ENCODE results near the gene TMEM74B.

TMEM74B gene

GRCh38 chr20:1165521-1165920 lies 19.3 kb downstream of the TMEM74B start:
- TF ChIP-seq CTCF (IDR thresholded peaks at IDR 0.05; ENCODE audit: borderline replicate concordance, insufficient read depth, low read depth, low read length), result no peak
- no peak overlapping the region for H3K4me3 ChIP-seq (ENCODE audit: low read depth, low read length)

- no peak for TF ChIP-seq CTCF (IDR thresholded peaks at IDR 0.05; ENCODE audit: borderline replicate concordance, insufficient read depth, low read depth, low read length)
- no peak overlapping the region for H3K4me3 ChIP-seq (ENCODE audit: low read depth, low read length)
Observed at GRCh38 chr20:1164871-1165270, 19.9 kb downstream of the TMEM74B start.

- no peak overlapping the region for H3K4me3 ChIP-seq (ENCODE audit: low read depth, low read length)
- no peak for TF ChIP-seq CTCF (IDR thresholded peaks at IDR 0.05; ENCODE audit: borderline replicate concordance, insufficient read depth, low read depth, low read length)
Observed at GRCh38 chr20:1163653-1164052, 21.1 kb downstream of the TMEM74B start.

- TF ChIP-seq CTCF (IDR thresholded peaks at IDR 0.05; ENCODE audit: borderline replicate concordance, insufficient read depth, low read depth, low read length), result no peak
- H3K4me3 ChIP-seq (ENCODE audit: low read depth, low read length), result no peak overlapping the region
Observed at GRCh38 chr20:1163105-1163504, 21.7 kb downstream of the TMEM74B start.

- H3K4me3 ChIP-seq (ENCODE audit: low read depth, low read length), result no peak overlapping the region
- no peak for TF ChIP-seq CTCF (IDR thresholded peaks at IDR 0.05; ENCODE audit: borderline replicate concordance, insufficient read depth, low read depth, low read length)
Observed at GRCh38 chr20:1160991-1161390, 23.8 kb downstream of the TMEM74B start.

- H3K4me3 ChIP-seq (ENCODE audit: low read depth, low read length), result no peak overlapping the region
- TF ChIP-seq CTCF (IDR thresholded peaks at IDR 0.05; ENCODE audit: borderline replicate concordance, insufficient read depth, low read depth, low read length), result no peak
Observed at GRCh38 chr20:1160496-1160895, 24.3 kb downstream of the TMEM74B start.

GRCh38 chr20:1155342-1155741 lies 29.4 kb downstream of the TMEM74B start:
- TF ChIP-seq CTCF (IDR thresholded peaks at IDR 0.05; ENCODE audit: borderline replicate concordance, insufficient read depth, low read depth, low read length), result no peak
- H3K4me3 ChIP-seq (ENCODE audit: low read depth, low read length), result no peak overlapping the region
